HEK293 (cell line): ENCODE data around the gene HSH2D.
"Not testable (repeated sequence)": the region's sequence is repeated elsewhere in the genome, so short reads cannot be mapped to it uniquely, and the experiment has no call there.

Experiments
- CTCF ChIA-PET: fragments of 350-600 bp; formaldehyde crosslinking; extraction: SDS; loops from one replicate; lab custom pipeline; 2021; ENCODE audit warnings: antibody characterized with exemption; lab: Yijun Ruan, JAX
- POLR2A ChIA-PET: fragments of 300-600 bp; formaldehyde crosslinking; extraction: SDS; loops from one replicate; lab custom pipeline; 2020; ENCODE audit warnings: antibody characterized with exemption, inconsistent platforms; lab: Yijun Ruan, JAX
- H3K27ac ChIP-seq: fragments of 200-500 bp; sonication (Bioruptor generic); 2 replicates; pipeline ENCODE4 v1.5.1; 2014; ENCODE audit warnings: low read depth, low read length, control low read depth, inconsistent platforms; ENCODE audit errors: extremely low read depth
- H3K36me3 ChIP-seq, 2 experiments: fragments of 200-500 bp in 1 of 2; sonication (Bioruptor generic) in 1 of 2; 1 replicate in 1 of 2; 2 replicates in 1 of 2; pipeline ENCODE4 v1.5.1; 2014 to 2017; ENCODE audit warnings: inconsistent platforms in 2 of 2, low read length in 2 of 2; ENCODE audit not compliant: control insufficient read depth in 2 of 2, insufficient read depth in 1 of 2
- H3K4me1 ChIP-seq: fragments of 200-500 bp; sonication (Bioruptor generic); 2 replicates; pipeline ENCODE4 v1.5.1; 2014; ENCODE audit warnings: mild to moderate bottlenecking, low read length, inconsistent platforms; ENCODE audit not compliant: control insufficient read depth, insufficient read depth
- H3K4me3 ChIP-seq: 2 replicates; pipeline ENCODE4 v1.5.1; 2011; ENCODE audit warnings: low read depth, mild to moderate bottlenecking, control low read depth, low read length, moderate library complexity
- H3K9me3 ChIP-seq: fragments of 200-500 bp; sonication (Bioruptor generic); 2 replicates; pipeline ENCODE4 v1.5.1; 2014; ENCODE audit warnings: low read depth, low read length, inconsistent platforms; ENCODE audit not compliant: control insufficient read depth, insufficient read depth
- BCL11A ChIP-seq: fragments of 450-650 bp; formaldehyde crosslinking; IDR thresholded peaks from 2 replicates; pipeline ENCODE4 v1.5.1; 2016; ENCODE audit warnings: low read depth, missing biosample characterization, missing genetic modification characterization
- EGR2 ChIP-seq: fragments of 450-650 bp; formaldehyde crosslinking; IDR thresholded peaks from 2 replicates; pipeline ENCODE4 v1.5.1; 2016; ENCODE audit warnings: low read depth, missing biosample characterization, missing genetic modification characterization
- GFI1B ChIP-seq: fragments of 450-650 bp; formaldehyde crosslinking; IDR thresholded peaks from 2 replicates; pipeline ENCODE4 v1.5.1; 2016; ENCODE audit warnings: missing biosample characterization, missing genetic modification characterization
- GLI2 ChIP-seq: fragments of 450-650 bp; formaldehyde crosslinking; IDR thresholded peaks from 2 replicates; pipeline ENCODE4; 2017; ENCODE audit warnings: missing biosample characterization, missing genetic modification characterization, low read depth, borderline replicate concordance
- KLF9 ChIP-seq: fragments of 450-650 bp; formaldehyde crosslinking; IDR thresholded peaks from 2 replicates; pipeline ENCODE4 v1.5.1; 2016; ENCODE audit warnings: missing biosample characterization, missing genetic modification characterization, low read depth
- PBX3 ChIP-seq: sonication (generic); formaldehyde crosslinking; IDR thresholded peaks from 2 replicates; pipeline ENCODE4 v1.8.1; 2022; ENCODE audit warnings: mild to moderate bottlenecking, moderate library complexity, missing genetic modification reagents
- SETDB1 ChIP-seq: IDR thresholded peaks from one replicate; pipeline ENCODE4 v1.6.1; 2017; ENCODE audit warnings: mild to moderate bottlenecking, low read length, moderate library complexity, mixed read lengths; ENCODE audit not compliant: insufficient read length
- ZFP37 ChIP-seq: fragments of 450-650 bp; formaldehyde crosslinking; IDR thresholded peaks from 2 replicates; pipeline ENCODE4 v1.5.1; 2016; ENCODE audit warnings: missing biosample characterization, missing genetic modification characterization
- ZFP69B ChIP-seq: fragments of 450-650 bp; formaldehyde crosslinking; IDR thresholded peaks from 2 replicates; pipeline ENCODE4 v1.5.1; 2016; ENCODE audit warnings: missing biosample characterization, missing genetic modification characterization
- ZNF146 ChIP-seq: fragments of 450-650 bp; formaldehyde crosslinking; IDR thresholded peaks from 2 replicates; pipeline ENCODE4 v1.5.1; 2016; ENCODE audit warnings: missing biosample characterization, missing genetic modification characterization
- ZNF184 ChIP-seq: fragments of 450-650 bp; IDR thresholded peaks from 2 replicates; pipeline ENCODE4 v1.5.1; 2018; ENCODE audit warnings: missing biosample characterization, mild to moderate bottlenecking, missing genetic modification characterization
- ZNF2 ChIP-seq: fragments of 450-650 bp; formaldehyde crosslinking; IDR thresholded peaks from 2 replicates; pipeline ENCODE4 v1.5.1; 2016; ENCODE audit warnings: missing biosample characterization, missing genetic modification characterization
- ZNF391 ChIP-seq: fragments of 450-650 bp; formaldehyde crosslinking; IDR thresholded peaks from 2 replicates; pipeline ENCODE4 v1.5.1; 2016; ENCODE audit warnings: low read depth, missing biosample characterization, missing genetic modification characterization, borderline replicate concordance
- ZNF416 ChIP-seq: fragments of 450-650 bp; formaldehyde crosslinking; IDR thresholded peaks from 2 replicates; pipeline ENCODE4 v1.5.1; 2016; ENCODE audit warnings: missing biosample characterization, missing genetic modification characterization
- ZNF48 ChIP-seq: fragments of 450-650 bp; formaldehyde crosslinking; IDR thresholded peaks from 2 replicates; pipeline ENCODE4 v1.5.1; 2016; ENCODE audit warnings: missing biosample characterization, missing genetic modification characterization
- ZNF623 ChIP-seq: fragments of 450-650 bp; formaldehyde crosslinking; IDR thresholded peaks from 2 replicates; pipeline ENCODE4 v1.5.1; 2016; ENCODE audit warnings: missing biosample characterization, missing genetic modification characterization
- ZNF629 ChIP-seq: fragments of 450-650 bp; formaldehyde crosslinking; IDR thresholded peaks from 2 replicates; pipeline ENCODE4 v1.5.1; 2017; ENCODE audit warnings: missing biosample characterization, missing genetic modification characterization
- ZNF677 ChIP-seq: fragments of 450-650 bp; IDR thresholded peaks from 2 replicates; pipeline ENCODE4 v1.5.0; 2018; ENCODE audit warnings: missing biosample characterization, mild to moderate bottlenecking, missing genetic modification characterization, moderate library complexity
- ZNF785 ChIP-seq: fragments of 450-650 bp; formaldehyde crosslinking; IDR thresholded peaks from 2 replicates; pipeline ENCODE4 v1.5.1; 2016; ENCODE audit warnings: missing biosample characterization, missing genetic modification characterization
- ZNF830 ChIP-seq: fragments of 450-650 bp; IDR thresholded peaks from 2 replicates; pipeline ENCODE4 v1.5.0; 2018; ENCODE audit warnings: missing biosample characterization, missing genetic modification characterization, low read depth, mild to moderate bottlenecking, moderate library complexity
- TF ChIP-seq, protein P1 (sequence below): fragments of 450-650 bp; formaldehyde crosslinking; IDR thresholded peaks from 2 replicates; pipeline ENCODE4 v1.5.1; 2016; ENCODE audit warnings: missing biosample characterization, missing genetic modification characterization
- TF ChIP-seq, protein P2 (sequence below): fragments of 450-650 bp; formaldehyde crosslinking; IDR thresholded peaks from 2 replicates; pipeline ENCODE4 v1.5.1; 2016; ENCODE audit warnings: missing biosample characterization, missing genetic modification characterization
- TF ChIP-seq, protein P3 (sequence below): fragments of 450-650 bp; formaldehyde crosslinking; IDR thresholded peaks from 2 replicates; pipeline ENCODE4 v1.5.1; 2016; ENCODE audit warnings: missing biosample characterization, missing genetic modification characterization

Gene HSH2D

GRCh38 chr19:16118489-16119033 lies 24.9 kb upstream of the HSH2D start (continued):
- no peak for TF ChIP-seq EGR2 (tag by site-specific recombination)
- no peak for TF ChIP-seq PBX3 (CRISPR knock-in tag)
- TF ChIP-seq ZNF48 (tag by site-specific recombination): no peak
- no peak for TF ChIP-seq ZNF677 (tag by site-specific recombination)
- no peak for TF ChIP-seq ZNF391
- TF ChIP-seq, all 188 proteins: peak for 0

DNA sequence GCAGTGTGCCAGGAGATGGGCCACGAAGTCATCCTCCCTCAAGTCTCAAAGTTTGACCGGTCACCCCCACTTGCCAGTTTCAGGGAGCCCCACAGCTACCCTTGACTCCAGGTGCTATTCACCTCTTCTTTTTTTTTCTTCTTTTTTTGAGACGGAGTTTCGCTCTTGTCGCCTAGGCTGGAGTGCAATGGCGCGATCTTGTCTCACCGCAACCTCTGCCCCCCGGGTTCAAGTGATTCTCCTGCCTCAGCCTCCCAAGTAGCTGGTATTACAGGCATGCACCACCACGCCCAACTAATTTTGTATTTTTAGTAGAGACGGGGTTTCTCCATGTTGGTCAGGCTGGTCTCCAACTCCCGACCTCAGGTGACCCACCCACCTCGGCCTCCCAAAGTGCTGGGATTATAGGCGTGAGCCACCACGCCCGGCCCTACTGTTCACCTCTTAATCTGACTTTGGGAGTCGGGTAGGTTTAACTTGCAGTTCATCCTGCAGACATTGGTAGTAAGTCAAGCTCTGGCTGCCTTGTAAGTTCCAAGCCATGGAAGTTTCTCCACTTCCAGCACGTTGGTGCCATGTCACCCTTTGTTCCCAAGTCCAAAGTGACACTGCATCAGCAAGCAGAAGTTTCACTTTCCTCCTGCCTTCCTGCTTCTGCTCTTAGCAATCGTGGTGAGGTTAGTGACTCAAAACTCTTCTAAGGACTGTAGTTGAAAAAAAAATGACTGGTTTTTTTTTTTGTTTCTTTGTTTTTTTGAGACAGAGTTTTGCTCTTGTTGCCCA lies 24.2 kb upstream of the HSH2D start:
- POLR2A ChIA-PET, H3K4me3 ChIP-seq, H3K9me3 ChIP-seq, CTCF ChIA-PET, H3K4me1 ChIP-seq, H3K27ac ChIP-seq: not testable (repeated sequence)
- peaks cover 24 to 79% of the 10 kb centered on the region in 2 experiments for H3K36me3 ChIP-seq

GRCh38 chr19:16121141-16121540 lies 22.3 kb upstream of the HSH2D start:
- POLR2A ChIA-PET: no interaction called here
- peaks cover 24 to 85% of the 10 kb centered on the region in 2 experiments for H3K36me3 ChIP-seq
- no peak overlapping the region for H3K27ac ChIP-seq
- CTCF ChIA-PET: interaction anchor here (1.3 kb wide), 1 partner anchor 10 kb away, joined by 3 read pairs; no protein-coding TSS in a partner anchor
- H3K9me3 ChIP-seq: no peaks in the 10 kb centered on the region
- H3K4me3 ChIP-seq: no peak overlapping the region
- TF ChIP-seq ZNF391 (no peak), ZNF623 (tag by site-specific recombination) (no peak), SETDB1 (no peak), ZFP69B (tag by site-specific recombination) (no peak), ZNF629 (no peak), ZNF830 (tag by site-specific recombination) (no peak), ZNF416 (tag by site-specific recombination) (no peak), ZNF2 (tag by site-specific recombination) (no peak), ZFP37 (tag by site-specific recombination) (no peak), GFI1B (tag by site-specific recombination) (no peak), ZNF146 (tag by site-specific recombination) (no peak), KLF9 (no peak), BCL11A (tag by site-specific recombination) (no peak), ZNF184 (tag by site-specific recombination) (no peak), ZNF785 (tag by site-specific recombination) (no peak), GLI2 (tag by site-specific recombination) (no peak)
- TF ChIP-seq, protein P1, sequence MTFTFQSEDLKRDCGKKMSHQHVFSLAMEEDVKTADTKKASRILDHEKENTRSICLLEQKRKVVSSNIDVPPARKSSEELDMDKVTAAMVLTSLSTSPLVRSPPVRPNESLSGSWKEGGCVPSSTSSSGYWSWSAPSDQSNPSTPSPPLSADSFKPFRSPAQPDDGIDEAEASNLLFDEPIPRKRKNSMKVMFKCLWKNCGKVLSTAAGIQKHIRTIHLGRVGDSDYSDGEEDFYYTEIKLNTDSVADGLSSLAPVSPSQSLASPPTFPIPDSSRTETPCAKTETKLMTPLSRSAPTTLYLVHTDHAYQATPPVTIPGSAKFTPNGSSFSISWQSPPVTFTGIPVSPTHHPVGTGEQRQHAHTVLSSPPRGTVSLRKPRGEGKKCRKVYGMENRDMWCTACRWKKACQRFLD: no peak
- TF ChIP-seq, protein P2, sequence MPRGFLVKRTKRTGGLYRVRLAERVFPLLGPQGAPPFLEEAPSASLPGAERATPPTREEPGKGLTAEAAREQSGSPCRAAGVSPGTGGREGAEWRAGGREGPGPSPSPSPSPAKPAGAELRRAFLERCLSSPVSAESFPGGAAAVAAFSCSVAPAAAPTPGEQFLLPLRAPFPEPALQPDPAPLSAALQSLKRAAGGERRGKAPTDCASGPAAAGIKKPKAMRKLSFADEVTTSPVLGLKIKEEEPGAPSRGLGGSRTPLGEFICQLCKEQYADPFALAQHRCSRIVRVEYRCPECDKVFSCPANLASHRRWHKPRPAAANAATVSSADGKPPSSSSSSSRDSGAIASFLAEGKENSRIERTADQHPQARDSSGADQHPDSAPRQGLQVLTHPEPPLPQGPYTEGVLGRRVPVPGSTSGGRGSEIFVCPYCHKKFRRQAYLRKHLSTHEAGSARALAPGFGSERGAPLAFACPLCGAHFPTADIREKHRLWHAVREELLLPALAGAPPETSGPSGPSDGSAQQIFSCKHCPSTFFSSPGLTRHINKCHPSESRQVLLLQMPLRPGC (tag by site-specific recombination): no peak
- TF ChIP-seq, protein P3, sequence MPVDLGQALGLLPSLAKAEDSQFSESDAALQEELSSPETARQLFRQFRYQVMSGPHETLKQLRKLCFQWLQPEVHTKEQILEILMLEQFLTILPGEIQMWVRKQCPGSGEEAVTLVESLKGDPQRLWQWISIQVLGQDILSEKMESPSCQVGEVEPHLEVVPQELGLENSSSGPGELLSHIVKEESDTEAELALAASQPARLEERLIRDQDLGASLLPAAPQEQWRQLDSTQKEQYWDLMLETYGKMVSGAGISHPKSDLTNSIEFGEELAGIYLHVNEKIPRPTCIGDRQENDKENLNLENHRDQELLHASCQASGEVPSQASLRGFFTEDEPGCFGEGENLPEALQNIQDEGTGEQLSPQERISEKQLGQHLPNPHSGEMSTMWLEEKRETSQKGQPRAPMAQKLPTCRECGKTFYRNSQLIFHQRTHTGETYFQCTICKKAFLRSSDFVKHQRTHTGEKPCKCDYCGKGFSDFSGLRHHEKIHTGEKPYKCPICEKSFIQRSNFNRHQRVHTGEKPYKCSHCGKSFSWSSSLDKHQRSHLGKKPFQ (tag by site-specific recombination): no peak
- no peaks in the 10 kb centered on the region for H3K4me1 ChIP-seq
